HepG2 (cell line): Measurements from ENCODE around the gene BMP2K. TPM values are rescaled to one million over a fixed set of nuclear protein-coding genes. Genes with fewer than 3 reads are reported as not detected.

ENCODE experiments used
- ATAC-seq: fragments of 200-7000 bp; cut with Tn5 transposase; 3 replicates; pipeline ENCODE4 v1.9.1; 2020; ENCODE audit warnings: mild to moderate bottlenecking, moderate library complexity
- BruUV-seq: library from RNA; stranded (reverse); fragments of 400-500 nt; replicated peaks from 2 replicates; lab custom pipeline; 2021; lab: Mats Ljungman, UMichigan
- CTCF ChIA-PET: fragments of 300-600 bp; formaldehyde crosslinking; extraction: SDS; loops from one replicate; lab custom pipeline; 2021; ENCODE audit warnings: low total read pairs, inconsistent platforms, low intra/inter-chr PET ratio; lab: Yijun Ruan, JAX
- POLR2A ChIA-PET: fragments of 350-600 bp; sonication (Branson Sonifier 250); formaldehyde crosslinking; loops from one replicate; lab custom pipeline; 2020; ENCODE audit warnings: antibody characterized with exemption, inconsistent platforms; lab: Yijun Ruan, JAX
- DNase-seq: peaks from one replicate; pipeline ENCODE4 v3.0.0-alpha.2; 2015; ENCODE audit warnings: low spot score
- FAIRE-seq: peaks from 3 replicates; lab custom pipeline; 2011; peaks lifted over from hg19 to GRCh38; lab: Jason Lieb, UNC
- H2AFZ ChIP-seq: one replicate; pipeline ENCODE4 v1.6.1; 2011; ENCODE audit warnings: low read length, inconsistent platforms
- H3K27ac ChIP-seq: fragments of 300-600 bp; 3 replicates; pipeline ENCODE4 v1.8.0; 2011; ENCODE audit warnings: mixed run types, mild to moderate bottlenecking, mixed read lengths, low read length, inconsistent platforms; ENCODE audit not compliant: insufficient read depth; ENCODE audit errors: extremely low read length
- H3K27me3 ChIP-seq, 2 experiments: fragments of 200-600 bp in 1 of 2; 2 replicates in 1 of 2; 3 replicates in 1 of 2; pipeline versions ENCODE4 v1.6.0 to v1.8.0; 2011; ENCODE audit warnings: low read length in 2 of 2, mild to moderate bottlenecking in 2 of 2, moderate library complexity in 2 of 2, inconsistent platforms in 1 of 2; ENCODE audit not compliant: insufficient read depth in 2 of 2, control insufficient read depth in 1 of 2
- H3K36me3 ChIP-seq, 2 experiments: fragments of 200-600 bp in 1 of 2; replicated peaks in 1 of 2; 2 replicates in 1 of 2; 3 replicates in 1 of 2; pipeline versions ENCODE4 v1.5.1 to v1.8.0; 2011; ENCODE audit warnings: low read length in 2 of 2, inconsistent platforms in 1 of 2; ENCODE audit not compliant: insufficient read depth in 2 of 2, control insufficient read depth in 1 of 2
- H3K4me1 ChIP-seq: 2 replicates; pipeline ENCODE4 v1.5.1; 2012; ENCODE audit warnings: low read length, inconsistent platforms; ENCODE audit not compliant: insufficient read depth
- H3K4me2 ChIP-seq: 2 replicates; pipeline ENCODE4 v1.6.0; 2011; ENCODE audit warnings: low read depth, low read length, inconsistent platforms
- H3K4me3 ChIP-seq, 3 experiments: fragments of 200-600 bp in 1 of 3; sonication (generic), shearing (Covaris generic) in 1 of 3; replicated peaks in 1 of 3; 2 replicates each; pipeline ENCODE4 v1.5.1; 2011 to 2016; ENCODE audit warnings: low read length in 3 of 3, inconsistent platforms in 2 of 3, low read depth in 2 of 3, mild to moderate bottlenecking in 2 of 3, control low read depth in 1 of 3, mixed read lengths in 1 of 3; ENCODE audit not compliant: insufficient read depth in 1 of 3
- H3K79me2 ChIP-seq: one replicate; pipeline ENCODE4 v1.6.1; 2011; ENCODE audit warnings: low read length, inconsistent platforms; ENCODE audit not compliant: insufficient read depth
- H3K9ac ChIP-seq: 2 replicates; pipeline ENCODE4 v1.6.0; 2011; ENCODE audit warnings: mild to moderate bottlenecking, low read depth, low read length, inconsistent platforms; ENCODE audit not compliant: insufficient read depth
- H3K9me3 ChIP-seq: 2 replicates; pipeline ENCODE4 v1.5.1; 2012; ENCODE audit warnings: mild to moderate bottlenecking, low read length
- H4K20me1 ChIP-seq: 2 replicates; pipeline ENCODE4 v1.6.0; 2011; ENCODE audit warnings: inconsistent platforms, mild to moderate bottlenecking, low read length, moderate library complexity; ENCODE audit not compliant: insufficient read depth
- HNRNPH1 ChIP-seq: fragments of 200-400 bp; formaldehyde crosslinking; optimal IDR thresholded peaks from 2 replicates; pipeline ENCODE3; 2017; ENCODE audit warnings: mild to moderate bottlenecking, low read depth, low read length
- KAT2B ChIP-seq: fragments of 150-350 bp; IDR thresholded peaks from 2 replicates; pipeline ENCODE4 v1.6.1; 2014; ENCODE audit warnings: low read depth, low read length, borderline replicate concordance
- MED8 ChIP-seq: sonication (generic); formaldehyde crosslinking; IDR thresholded peaks from 2 replicates; pipeline ENCODE4 v1.8.1; 2023; ENCODE audit warnings: mild to moderate bottlenecking, missing genetic modification reagents; ENCODE audit not compliant: insufficient replicate concordance
- NBN ChIP-seq: fragments of 450-650 bp; conservative IDR thresholded peaks from 2 replicates; pipeline ENCODE4 v1.6.1; 2017
- NFIC ChIP-seq: IDR thresholded peaks from 2 replicates; pipeline ENCODE4 v1.6.1; 2012; ENCODE audit warnings: mild to moderate bottlenecking, low read length, inconsistent platforms
- PLRG1 ChIP-seq: fragments of 450-650 bp; conservative IDR thresholded peaks from 2 replicates; pipeline ENCODE4 v1.6.1; 2016
- SOX13 ChIP-seq, 3 experiments: fragments of 450-650 bp in 1 of 3; sonication (generic) in 1 of 3; formaldehyde crosslinking in 1 of 3; IDR thresholded peaks in 2 of 3; conservative IDR thresholded peaks in 1 of 3; 2 replicates each; pipeline versions ENCODE4 v1.5.0 to v1.6.1; 2016 to 2020; ENCODE audit warnings: antibody characterized with exemption in 1 of 3, mild to moderate bottlenecking in 1 of 3, missing compliant biosample characterization in 1 of 3, missing genetic modification reagents in 1 of 3, moderate library complexity in 1 of 3
- ZMYM4 ChIP-seq: sonication (generic); formaldehyde crosslinking; IDR thresholded peaks from 2 replicates; pipeline ENCODE4 v1.8.1; 2023; ENCODE audit warnings: mild to moderate bottlenecking, missing genetic modification reagents
- ZNF879 ChIP-seq: sonication (generic); formaldehyde crosslinking; IDR thresholded peaks from 2 replicates; pipeline ENCODE4 v1.8.1; 2023; ENCODE audit warnings: missing genetic modification reagents
- WGBS: methylation state at CpG from one replicate; pipeline ENCODE4 v1.1.6; 2017; ENCODE audit warnings: low lambda C conversion rate; 5-methylcytosine and 5-hydroxymethylcytosine counted together
- in situ Hi-C: cut with HindIII; loops from 2 replicates; pipeline ENCODE4 v1.10.0; 2017; ENCODE audit warnings: low pct_unique_long_range_greater_than_20kb; ENCODE audit not compliant: extremely low pct_ligation_motif_present
- intact Hi-C: fragments of 100-400 bp; cut with micrococcal nuclease; formaldehyde crosslinking; loops from one replicate; pipeline ENCODE4 v1.10.0; 2022; ENCODE audit not compliant: unreplicated experiment
- polyA plus RNA-seq, 8 experiments: library from polyadenylated mRNA; depleted of rRNA in 3 of 8; stranded (reverse) in 7 of 8; unstranded in 1 of 8; fragments of >200 nt; fragmentation: Illumina TruSeq in 4 of 8; extraction: Trizol in 4 of 8; gene quantifications; 2 replicates each; pipeline versions ENCODE4 v1.2.1 to v1.2.3, GENCODE V29; 2011 to 2016; ENCODE audit warnings: low read depth in 4 of 8, missing spikeins in 1 of 8, mixed read lengths in 1 of 8; ENCODE audit not compliant: insufficient read depth in 1 of 8
- total RNA-seq, 5 experiments: library from RNA; depleted of rRNA; stranded (reverse); fragments of >200 nt; fragmentation: Illumina TruSeq; extraction: Trizol; gene quantifications; 2 replicates each; pipeline ENCODE4 v1.2.3, GENCODE V29; 2016; ENCODE audit warnings: low read depth in 1 of 5
- TF ChIP-seq, protein P1 (sequence below): sonication (generic); formaldehyde crosslinking; IDR thresholded peaks from 2 replicates; pipeline ENCODE4 v1.9.0; 2021; ENCODE audit warnings: missing genetic modification reagents, mild to moderate bottlenecking, borderline replicate concordance
- TF ChIP-seq, protein P2 (sequence below): sonication (generic); formaldehyde crosslinking; IDR thresholded peaks from 2 replicates; pipeline ENCODE4 v1.4.0; 2020; ENCODE audit warnings: mild to moderate bottlenecking, missing genetic modification reagents

Gene BMP2K
- total and polyA plus RNA-seq, 2 of the 13 experiments (the other 11 are each of a cell fraction or from before 2014, with no cell fraction given) = 8.6 to 15.2 TPM

DNA sequence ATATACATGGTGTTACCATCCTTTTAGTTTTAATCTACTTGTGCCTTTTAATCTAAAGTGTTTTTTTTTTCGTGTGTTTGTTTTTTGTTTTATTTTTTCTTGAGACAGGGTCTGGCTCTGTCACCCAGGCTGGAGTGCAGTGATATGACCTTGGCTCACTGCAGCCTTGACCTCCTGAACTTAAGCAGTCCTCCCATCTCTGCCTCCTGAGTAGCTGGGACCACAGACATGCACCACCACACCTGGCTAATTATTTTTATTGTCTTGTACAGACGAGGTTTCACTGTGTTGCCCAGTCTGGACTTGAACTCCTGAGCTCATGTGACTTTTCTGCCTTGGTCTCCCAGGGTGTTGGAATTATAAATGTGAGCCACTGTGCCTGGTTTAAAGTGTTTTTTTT is 33.1 kb downstream of the BMP2K start:
- H3K27ac ChIP-seq = no peak overlapping the region
- WGBS = 60% methylated on average over 2 of the region's 2 CpGs
- H2AFZ ChIP-seq = no peak overlapping the region
- POLR2A ChIA-PET = no interaction called here
- peaks cover 9% of the 10 kb centered on the region for H3K4me1 ChIP-seq
- H4K20me1 ChIP-seq = no peaks in the 10 kb centered on the region
- TF ChIP-seq NBN (no peak), SOX13 (IDR thresholded peaks at IDR 0.05) (no peak), SOX13 (CRISPR knock-in tag; conservative IDR thresholded peaks at IDR 0.05 in 1 of 2, IDR thresholded peaks at IDR 0.05 in 1 of 2) (no peak), HNRNPH1 (no peak), ZNF879 (CRISPR knock-in tag) (no peak), MED8 (CRISPR knock-in tag) (no peak), ZMYM4 (no peak), PLRG1 (no peak), KAT2B (no peak), NFIC (no peak)
- TF ChIP-seq, protein P1, sequence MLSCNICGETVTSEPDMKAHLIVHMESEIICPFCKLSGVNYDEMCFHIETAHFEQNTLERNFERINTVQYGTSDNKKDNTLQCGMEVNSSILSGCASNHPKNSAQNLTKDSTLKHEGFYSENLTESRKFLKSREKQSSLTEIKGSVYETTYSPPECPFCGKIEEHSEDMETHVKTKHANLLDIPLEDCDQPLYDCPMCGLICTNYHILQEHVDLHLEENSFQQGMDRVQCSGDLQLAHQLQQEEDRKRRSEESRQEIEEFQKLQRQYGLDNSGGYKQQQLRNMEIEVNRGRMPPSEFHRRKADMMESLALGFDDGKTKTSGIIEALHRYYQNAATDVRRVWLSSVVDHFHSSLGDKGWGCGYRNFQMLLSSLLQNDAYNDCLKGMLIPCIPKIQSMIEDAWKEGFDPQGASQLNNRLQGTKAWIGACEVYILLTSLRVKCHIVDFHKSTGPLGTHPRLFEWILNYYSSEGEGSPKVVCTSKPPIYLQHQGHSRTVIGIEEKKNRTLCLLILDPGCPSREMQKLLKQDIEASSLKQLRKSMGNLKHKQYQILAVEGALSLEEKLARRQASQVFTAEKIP (CRISPR knock-in tag) = no peak
- TF ChIP-seq, protein P2, sequence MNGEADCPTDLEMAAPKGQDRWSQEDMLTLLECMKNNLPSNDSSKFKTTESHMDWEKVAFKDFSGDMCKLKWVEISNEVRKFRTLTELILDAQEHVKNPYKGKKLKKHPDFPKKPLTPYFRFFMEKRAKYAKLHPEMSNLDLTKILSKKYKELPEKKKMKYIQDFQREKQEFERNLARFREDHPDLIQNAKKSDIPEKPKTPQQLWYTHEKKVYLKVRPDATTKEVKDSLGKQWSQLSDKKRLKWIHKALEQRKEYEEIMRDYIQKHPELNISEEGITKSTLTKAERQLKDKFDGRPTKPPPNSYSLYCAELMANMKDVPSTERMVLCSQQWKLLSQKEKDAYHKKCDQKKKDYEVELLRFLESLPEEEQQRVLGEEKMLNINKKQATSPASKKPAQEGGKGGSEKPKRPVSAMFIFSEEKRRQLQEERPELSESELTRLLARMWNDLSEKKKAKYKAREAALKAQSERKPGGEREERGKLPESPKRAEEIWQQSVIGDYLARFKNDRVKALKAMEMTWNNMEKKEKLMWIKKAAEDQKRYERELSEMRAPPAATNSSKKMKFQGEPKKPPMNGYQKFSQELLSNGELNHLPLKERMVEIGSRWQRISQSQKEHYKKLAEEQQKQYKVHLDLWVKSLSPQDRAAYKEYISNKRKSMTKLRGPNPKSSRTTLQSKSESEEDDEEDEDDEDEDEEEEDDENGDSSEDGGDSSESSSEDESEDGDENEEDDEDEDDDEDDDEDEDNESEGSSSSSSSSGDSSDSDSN (CRISPR knock-in tag) = no peak
- in situ Hi-C loops = no loop called here
- intact Hi-C loops = no loop called here
- CTCF ChIA-PET = no interaction called here
- H3K4me3 ChIP-seq = no peak overlapping the region
- peaks cover 5% of the 10 kb centered on the region for H3K79me2 ChIP-seq
- BruUV-seq = no TSS peak
- ATAC-seq (no peak), DNase-seq (no peak), FAIRE-seq (no peak)
- H3K9ac ChIP-seq = no peak overlapping the region
- no peak overlapping the region for H3K4me2 ChIP-seq
- H3K27me3 ChIP-seq = no peaks in the 10 kb centered on the region
- no peaks in the 10 kb centered on the region for H3K9me3 ChIP-seq
- no peaks in the 10 kb centered on the region for H3K36me3 ChIP-seq
